Neural cell (in vitro differentiated cells): ENCODE data around the gene UGT2B15. TPM values are rescaled to one million over a fixed set of nuclear protein-coding genes. Genes with fewer than 3 reads are reported as not detected.
"Not testable (repeated sequence)": the region's sequence is repeated elsewhere in the genome, so short reads cannot be mapped to it uniquely, and the experiment has no call there.

Source experiments
- H2AFZ ChIP-seq: fragments of 200-600, 300-800 bp; sonication (generic), shearing (Covaris generic); 2 replicates; pipeline ENCODE4 v1.6.0; 2014; ENCODE audit warnings: low read depth, mild to moderate bottlenecking, antibody characterized with exemption, low read length, moderate library complexity
- H3F3A ChIP-seq: fragments of 200-600 bp; shearing (Covaris generic); 2 replicates; pipeline ENCODE4 v1.6.1; 2016; ENCODE audit warnings: mild to moderate bottlenecking, moderate library complexity, mixed read lengths, antibody characterized with exemption, low read length; ENCODE audit not compliant: insufficient read depth, poor library complexity, severe bottlenecking
- H3K27ac ChIP-seq: fragments of 200-600, 300-800 bp; sonication (generic), shearing (Covaris generic); 2 replicates; pipeline ENCODE4 v1.5.1; 2014; ENCODE audit warnings: mild to moderate bottlenecking, low read length, moderate library complexity
- H3K27me3 ChIP-seq: fragments of 300-800, 200-600 bp; sonication (generic), shearing (Covaris generic); 2 replicates; pipeline ENCODE4 v1.6.0; 2014; ENCODE audit warnings: mild to moderate bottlenecking, low read depth, low read length, moderate library complexity; ENCODE audit not compliant: insufficient read depth
- H3K36me3 ChIP-seq: fragments of 300-800, 200-600 bp; sonication (generic), shearing (Covaris generic); 2 replicates; pipeline ENCODE4 v1.5.1; 2014; ENCODE audit warnings: mild to moderate bottlenecking, antibody characterized with exemption, low read length, moderate library complexity; ENCODE audit not compliant: insufficient read depth
- H3K4me2 ChIP-seq: fragments of 300-800, 200-600 bp; sonication (generic), shearing (Covaris generic); 2 replicates; pipeline ENCODE4 v1.6.0; 2014; ENCODE audit warnings: mild to moderate bottlenecking, low read length
- H3K4me3 ChIP-seq: fragments of 300-800, 200-600 bp; sonication (generic), shearing (Covaris generic); 2 replicates; pipeline ENCODE4 v1.5.1; 2014; ENCODE audit warnings: mild to moderate bottlenecking, low read length, moderate library complexity
- H3K79me2 ChIP-seq: fragments of 200-600 bp; shearing (Covaris generic); replicated peaks from 2 replicates; pipeline ENCODE4 v1.6.0; 2014; ENCODE audit warnings: mild to moderate bottlenecking, low read length, moderate library complexity; ENCODE audit not compliant: insufficient read depth
- H3K9ac ChIP-seq: fragments of 300-800, 200-600 bp; sonication (generic), shearing (Covaris generic); 2 replicates; pipeline ENCODE4 v1.6.1; 2016; ENCODE audit warnings: mild to moderate bottlenecking, low read length, mixed read lengths
- H3K9me2 ChIP-seq: fragments of 200-600 bp; shearing (Covaris generic); 2 replicates; pipeline ENCODE4 v1.6.1; 2016; ENCODE audit warnings: mild to moderate bottlenecking, low read length, mixed read lengths; ENCODE audit not compliant: insufficient read depth
- H3K9me3 ChIP-seq: fragments of 200-600, 300-800 bp; sonication (generic), shearing (Covaris generic); 2 replicates; pipeline ENCODE4 v1.6.1; 2016; ENCODE audit warnings: mild to moderate bottlenecking, mixed run types, low read length, moderate library complexity, mixed read lengths
- H4K20me1 ChIP-seq: fragments of 200-600 bp; shearing (Covaris generic); 2 replicates; pipeline ENCODE4 v1.6.1; 2016; ENCODE audit warnings: mild to moderate bottlenecking, mixed run types; ENCODE audit not compliant: insufficient read depth
- SMC3 ChIP-seq: fragments of 450-650 bp; conservative IDR thresholded peaks from 2 replicates; pipeline ENCODE4 v1.6.1; 2014; ENCODE audit warnings: antibody characterized with exemption, mild to moderate bottlenecking, moderate library complexity; ENCODE audit not compliant: poor library complexity
- TAF1 ChIP-seq: IDR thresholded peaks from 2 replicates; pipeline ENCODE4 v1.6.1; 2012; ENCODE audit warnings: low read depth
- polyA plus RNA-seq: library from polyadenylated mRNA; depleted of rRNA; stranded (reverse); fragments of >200 nt; gene quantifications from 2 replicates; pipeline ENCODE4 v1.2.3, GENCODE V29; 2014
- TF ChIP-seq, protein P1 (sequence below): fragments of 450-650 bp; IDR thresholded peaks from 2 replicates; pipeline ENCODE4 v1.5.1; 2014; ENCODE audit warnings: antibody characterized with exemption, mild to moderate bottlenecking, moderate library complexity; ENCODE audit not compliant: poor library complexity, severe bottlenecking

UGT2B15 gene
- polyA plus RNA-seq, 1 donor from 2014 or later: not detected

DNA sequence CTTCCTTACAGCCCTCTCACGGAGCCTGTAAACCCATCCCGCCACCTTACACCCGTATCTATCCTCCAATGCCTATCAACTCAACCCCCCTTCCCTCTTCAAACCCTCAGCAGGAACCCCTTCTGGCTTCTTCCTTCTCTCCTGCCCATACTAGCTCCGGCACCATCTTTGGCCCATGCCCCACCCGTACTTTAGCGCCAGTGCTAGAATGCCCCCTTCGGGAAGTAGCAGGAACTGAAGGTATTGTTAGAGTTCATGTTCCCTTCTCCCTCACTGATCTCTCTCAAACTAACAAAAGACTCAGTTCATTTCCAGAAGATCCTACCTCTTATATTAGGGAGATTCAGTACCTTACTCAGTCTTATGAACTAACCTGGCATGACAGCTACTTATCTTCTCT is 2.7 kb upstream of the UGT2B15 start:
- Histone ChIP-seq H3K36me3 (no peaks in the 10 kb centered on the region), H3K4me3 (no peak overlapping the region), H3K9me3 (no peaks in the 10 kb centered on the region), H3K79me2 (no peaks in the 10 kb centered on the region), H3K9ac (no peak overlapping the region), H3K27me3 (no peaks in the 10 kb centered on the region), H2AFZ (no peak overlapping the region), H3K4me2 (no peak overlapping the region), H3K27ac (no peak overlapping the region), H3F3A (no peaks in the 10 kb centered on the region), H3K9me2 (no peaks in the 10 kb centered on the region), H4K20me1 (no peaks in the 10 kb centered on the region)
- TF ChIP-seq SMC3 (no peak), TAF1 (no peak)
- TF ChIP-seq, protein P1, sequence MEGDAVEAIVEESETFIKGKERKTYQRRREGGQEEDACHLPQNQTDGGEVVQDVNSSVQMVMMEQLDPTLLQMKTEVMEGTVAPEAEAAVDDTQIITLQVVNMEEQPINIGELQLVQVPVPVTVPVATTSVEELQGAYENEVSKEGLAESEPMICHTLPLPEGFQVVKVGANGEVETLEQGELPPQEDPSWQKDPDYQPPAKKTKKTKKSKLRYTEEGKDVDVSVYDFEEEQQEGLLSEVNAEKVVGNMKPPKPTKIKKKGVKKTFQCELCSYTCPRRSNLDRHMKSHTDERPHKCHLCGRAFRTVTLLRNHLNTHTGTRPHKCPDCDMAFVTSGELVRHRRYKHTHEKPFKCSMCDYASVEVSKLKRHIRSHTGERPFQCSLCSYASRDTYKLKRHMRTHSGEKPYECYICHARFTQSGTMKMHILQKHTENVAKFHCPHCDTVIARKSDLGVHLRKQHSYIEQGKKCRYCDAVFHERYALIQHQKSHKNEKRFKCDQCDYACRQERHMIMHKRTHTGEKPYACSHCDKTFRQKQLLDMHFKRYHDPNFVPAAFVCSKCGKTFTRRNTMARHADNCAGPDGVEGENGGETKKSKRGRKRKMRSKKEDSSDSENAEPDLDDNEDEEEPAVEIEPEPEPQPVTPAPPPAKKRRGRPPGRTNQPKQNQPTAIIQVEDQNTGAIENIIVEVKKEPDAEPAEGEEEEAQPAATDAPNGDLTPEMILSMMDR: no peak

DNA sequence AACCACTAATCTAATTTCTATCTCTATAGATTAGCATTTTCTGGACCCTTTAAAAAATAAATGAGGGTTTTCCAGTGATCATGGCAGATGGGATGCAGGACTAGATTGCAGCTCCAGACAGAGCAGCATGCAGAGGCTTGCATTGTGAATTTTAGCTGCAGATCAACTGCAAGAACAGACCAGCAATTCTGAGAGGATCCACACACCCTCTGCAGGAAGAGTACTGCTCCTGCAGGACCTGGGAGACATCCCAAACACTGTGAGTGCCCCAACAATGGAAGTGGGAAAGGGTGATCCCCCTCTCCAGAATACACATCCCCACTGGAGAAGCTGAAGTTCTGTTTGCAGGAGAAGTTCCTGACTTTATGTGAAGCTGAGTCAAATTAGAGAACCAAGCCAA is 765 bp upstream of the UGT2B15 start:
- H3K79me2 ChIP-seq, H4K20me1 ChIP-seq: not testable (repeated sequence)

DNA sequence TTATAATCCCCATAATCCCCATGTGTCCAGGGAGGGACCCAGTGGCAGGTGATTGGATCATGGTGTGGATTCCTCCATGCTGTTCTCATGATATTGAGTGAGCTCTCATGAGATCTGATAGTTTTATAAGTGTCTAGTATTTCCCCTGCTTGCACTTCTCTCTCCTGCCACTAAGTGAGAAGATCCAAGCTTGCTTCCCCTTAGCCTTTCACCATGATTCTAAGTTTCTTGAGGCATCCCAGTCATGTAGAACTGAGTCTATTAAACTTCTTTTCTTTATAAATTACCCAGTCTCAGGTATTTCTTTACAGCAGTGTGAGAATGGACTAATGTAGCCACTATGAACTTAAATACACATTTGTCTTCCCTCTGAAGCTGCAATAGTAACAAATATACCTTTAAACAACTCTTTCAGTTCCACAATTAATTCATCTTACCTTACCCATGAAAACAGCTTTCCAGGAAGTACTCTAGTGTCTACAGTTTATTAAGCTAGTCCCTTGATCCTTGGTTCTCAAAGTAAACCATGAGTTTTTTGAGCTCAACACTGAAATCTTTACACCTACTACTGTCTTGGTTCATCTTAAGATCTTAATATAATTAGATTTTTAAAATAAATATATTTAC is 1.8 kb downstream of the UGT2B15 start:
- not testable (repeated sequence) for H3K4me3 ChIP-seq, H3K9ac ChIP-seq, H3K27me3 ChIP-seq, H3K36me3 ChIP-seq, H3K9me3 ChIP-seq, H3K79me2 ChIP-seq, H3K4me2 ChIP-seq, H4K20me1 ChIP-seq, H3F3A ChIP-seq, H3K9me2 ChIP-seq, H3K27ac ChIP-seq, H2AFZ ChIP-seq

More for the DNA sequence above, 765 bp upstream of the UGT2B15 start:
- not testable (repeated sequence) for H2AFZ ChIP-seq, H3K9me2 ChIP-seq, H3K27me3 ChIP-seq, H3K4me2 ChIP-seq, H3K27ac ChIP-seq, H3K36me3 ChIP-seq, H3K9me3 ChIP-seq, H3K9ac ChIP-seq, H3K4me3 ChIP-seq, H3F3A ChIP-seq

DNA sequence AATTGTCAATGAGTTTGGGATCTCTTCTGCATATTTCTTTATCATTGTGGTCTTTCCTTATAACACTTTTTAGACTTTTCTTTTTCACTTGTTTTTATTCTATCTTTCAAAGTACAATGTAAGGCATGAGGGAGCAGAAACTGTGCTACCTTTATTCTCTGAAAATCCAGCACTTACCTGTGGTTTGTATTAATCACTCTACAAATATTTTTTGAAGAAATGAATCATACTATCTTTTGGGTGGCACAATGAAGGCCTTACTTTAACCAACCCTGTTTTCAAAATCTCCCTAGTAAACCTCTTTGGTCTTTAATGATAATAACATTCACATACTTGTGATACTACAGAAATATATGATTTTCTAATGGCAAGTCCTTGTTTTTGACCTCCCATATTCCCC is 2.9 kb downstream of the UGT2B15 start:
- H3K9ac ChIP-seq, H3K36me3 ChIP-seq, H3K27me3 ChIP-seq, H3K4me2 ChIP-seq, H3K9me2 ChIP-seq, H3K9me3 ChIP-seq, H4K20me1 ChIP-seq, H3F3A ChIP-seq, H3K4me3 ChIP-seq, H3K79me2 ChIP-seq, H3K27ac ChIP-seq, H2AFZ ChIP-seq: not testable (repeated sequence)

DNA sequence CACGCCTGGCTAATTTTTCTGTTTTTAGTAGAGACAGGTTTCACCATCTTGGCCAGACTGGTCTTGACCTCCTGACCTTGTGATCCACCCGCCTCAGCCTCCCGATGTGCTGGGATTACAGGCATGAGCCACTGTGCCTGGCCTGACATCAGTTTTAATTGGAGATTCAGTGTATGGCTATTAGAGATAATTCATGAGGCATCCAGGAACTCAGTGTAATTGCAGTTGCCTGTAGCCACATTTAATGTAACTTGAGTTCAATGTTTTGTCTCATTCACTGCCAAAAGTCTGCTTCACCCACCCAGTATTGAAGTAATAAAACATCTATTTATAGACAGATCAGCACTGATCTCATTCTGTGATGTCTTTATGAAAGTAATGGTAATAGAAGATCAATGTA is 5.7 kb downstream of the UGT2B15 start:
- not testable (repeated sequence) for H3F3A ChIP-seq, H3K27ac ChIP-seq, H3K9me3 ChIP-seq, H3K36me3 ChIP-seq, H4K20me1 ChIP-seq, H3K79me2 ChIP-seq, H2AFZ ChIP-seq, H3K4me3 ChIP-seq, H3K9me2 ChIP-seq, H3K9ac ChIP-seq, H3K27me3 ChIP-seq, H3K4me2 ChIP-seq

DNA sequence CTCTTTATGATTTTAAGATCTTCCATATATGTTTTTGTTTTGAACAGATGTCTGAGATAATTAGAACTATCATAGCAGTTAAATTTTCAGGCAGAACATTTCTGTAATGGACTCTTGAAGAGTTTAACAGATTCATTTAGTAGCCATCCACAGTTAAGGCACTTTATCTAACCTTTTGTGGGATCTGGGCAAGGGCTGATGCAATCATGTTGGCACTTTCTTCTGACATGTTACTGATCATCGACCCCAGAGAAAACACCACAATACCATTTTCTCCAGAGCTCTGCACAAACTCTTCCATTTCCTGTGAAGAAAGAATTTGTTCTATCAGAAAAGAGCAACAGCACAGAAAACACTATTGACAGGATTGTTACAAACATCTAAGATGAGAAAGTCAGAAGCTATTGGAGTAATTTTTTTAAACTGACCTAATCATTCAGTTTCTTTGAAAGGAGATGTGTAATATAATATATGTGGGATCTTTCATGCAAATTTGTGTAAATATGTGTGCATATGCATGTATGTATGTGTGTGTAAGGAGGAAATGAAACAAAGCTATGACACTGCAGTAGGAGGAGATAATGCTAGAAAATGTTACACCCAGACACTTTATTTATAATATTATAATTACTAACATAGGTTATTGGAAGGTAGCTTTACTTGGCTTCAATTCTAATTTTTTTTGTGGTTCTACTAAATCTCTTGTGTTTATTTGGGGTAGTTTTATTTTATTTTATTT is 7.4 kb downstream of the UGT2B15 start:
- H3K36me3 ChIP-seq, H2AFZ ChIP-seq, H3K79me2 ChIP-seq, H3K27me3 ChIP-seq, H3K9me3 ChIP-seq, H3K27ac ChIP-seq, H3F3A ChIP-seq, H3K4me2 ChIP-seq, H4K20me1 ChIP-seq, H3K9me2 ChIP-seq, H3K4me3 ChIP-seq, H3K9ac ChIP-seq: not testable (repeated sequence)
